Neuronal stem cell (in vitro differentiated cells): Measurements from ENCODE around the gene HTR2B.

Experiments used
- DNase-seq: peaks from one replicate; pipeline ENCODE4 v3.0.0-alpha.2; 2013; ENCODE audit warnings: low spot score
- H2AFZ ChIP-seq: one replicate; pipeline ENCODE4 v1.6.1; 2013; ENCODE audit warnings: mild to moderate bottlenecking, low read length, inconsistent platforms
- H2AK5ac ChIP-seq: 2 replicates; pipeline ENCODE4 v1.6.1; 2013; ENCODE audit warnings: low read depth, mild to moderate bottlenecking, inconsistent platforms, low read length, moderate library complexity, mixed read lengths
- H2BK120ac ChIP-seq: 2 replicates; pipeline ENCODE4 v1.6.1; 2013; ENCODE audit warnings: low read depth, mild to moderate bottlenecking, inconsistent platforms, low read length, moderate library complexity, mixed read lengths
- H2BK12ac ChIP-seq: one replicate; pipeline ENCODE4 v1.6.1; 2013; ENCODE audit warnings: low read length, inconsistent platforms
- H2BK15ac ChIP-seq: 2 replicates; pipeline ENCODE4 v1.6.1; 2013; ENCODE audit warnings: mild to moderate bottlenecking, low read length, inconsistent platforms, mixed read lengths
- H2BK5ac ChIP-seq: one replicate; pipeline ENCODE4 v1.6.1; 2013; ENCODE audit warnings: inconsistent platforms, mild to moderate bottlenecking, low read length, moderate library complexity
- H3K14ac ChIP-seq: one replicate; pipeline ENCODE4 v1.6.1; 2013; ENCODE audit warnings: low read length, inconsistent platforms
- H3K18ac ChIP-seq: 2 replicates; pipeline ENCODE4 v1.6.1; 2013; ENCODE audit warnings: low read length, inconsistent platforms
- H3K23ac ChIP-seq: 2 replicates; pipeline ENCODE4 v1.6.1; 2013; ENCODE audit warnings: low read depth, mild to moderate bottlenecking, mixed read lengths, low read length, inconsistent platforms; ENCODE audit not compliant: poor library complexity
- H3K27ac ChIP-seq: replicated peaks from 3 replicates; pipeline ENCODE4 v1.5.1; 2013; ENCODE audit warnings: low read length, inconsistent platforms
- H3K27me3 ChIP-seq, 3 experiments: 2 replicates each; pipeline ENCODE4 v1.6.1; 2013; ENCODE audit warnings: low read length in 3 of 3, mild to moderate bottlenecking in 2 of 3, inconsistent platforms in 1 of 3, low read depth in 1 of 3, mixed read lengths in 1 of 3, moderate library complexity in 1 of 3; ENCODE audit not compliant: control insufficient read depth in 3 of 3, insufficient read depth in 3 of 3
- H3K36me3 ChIP-seq, 2 donors: replicated peaks in 1 of 2; 2 replicates each; pipeline ENCODE4 v1.6.1; 2013; ENCODE audit warnings: low read length in 2 of 2; ENCODE audit not compliant: control insufficient read depth in 2 of 2, insufficient read depth in 2 of 2
- H3K4ac ChIP-seq: 2 replicates; pipeline ENCODE4 v1.6.1; 2013; ENCODE audit warnings: inconsistent platforms, mild to moderate bottlenecking, low read length, moderate library complexity
- H3K4me1 ChIP-seq, 2 donors: 1 replicate in 1 of 2; 2 replicates in 1 of 2; pipeline ENCODE4 v1.6.1; 2013; ENCODE audit warnings: low read length in 2 of 2, low read depth in 1 of 2; ENCODE audit not compliant: control insufficient read depth in 2 of 2, insufficient read depth in 1 of 2
- H3K4me2 ChIP-seq: one replicate; pipeline ENCODE4 v1.6.1; 2013; ENCODE audit warnings: mild to moderate bottlenecking, low read length, inconsistent platforms; ENCODE audit not compliant: insufficient read depth, poor library complexity, severe bottlenecking
- H3K4me3 ChIP-seq, 2 donors: 2 replicates each; pipeline ENCODE4 v1.5.1; 2013; ENCODE audit warnings: low read length in 2 of 2, mild to moderate bottlenecking in 2 of 2, inconsistent platforms in 1 of 2, moderate library complexity in 1 of 2
- H3K79me1 ChIP-seq: one replicate; pipeline ENCODE4 v1.6.1; 2013; ENCODE audit warnings: low read depth, mild to moderate bottlenecking, inconsistent platforms, low read length, moderate library complexity
- H3K9ac ChIP-seq: one replicate; pipeline ENCODE4 v1.6.1; 2013; ENCODE audit warnings: mild to moderate bottlenecking, low read depth, low read length, inconsistent platforms; ENCODE audit not compliant: poor library complexity
- H3K9me3 ChIP-seq, 2 donors: replicated peaks in 1 of 2; 2 replicates each; pipeline versions ENCODE3 to v1.6.1; 2013; ENCODE audit warnings: low read length in 2 of 2, mild to moderate bottlenecking in 2 of 2, inconsistent platforms in 1 of 2, low read depth in 1 of 2, mixed read lengths in 1 of 2, moderate library complexity in 1 of 2; ENCODE audit not compliant: control insufficient read depth in 2 of 2, insufficient read depth in 1 of 2
- H4K8ac ChIP-seq: one replicate; pipeline ENCODE4 v1.6.1; 2013; ENCODE audit warnings: low read depth, mild to moderate bottlenecking, inconsistent platforms, low read length, moderate library complexity
- H4K91ac ChIP-seq: one replicate; pipeline ENCODE4 v1.6.1; 2013; ENCODE audit warnings: low read length, low read depth, mild to moderate bottlenecking, inconsistent platforms; ENCODE audit not compliant: poor library complexity
- WGBS, 2 donors: extraction: QIAGEN DNeasy Blood & Tissue Kit; methylation state at CpG; one replicate each; pipeline ENCODE4 v1.1.7; 2013; ENCODE audit warnings: missing lambda C conversion rate in 2 of 2, mixed read lengths in 1 of 2; ENCODE audit not compliant: insufficient read length in 2 of 2, insufficient replicate concordance in 1 of 2; ENCODE audit errors: extremely low coverage in 2 of 2; 5-methylcytosine and 5-hydroxymethylcytosine counted together

The HTR2B gene

GRCh38 chr2:231115651-231116050 lies 9.2 kb downstream of the HTR2B start:
- no peak overlapping the region for H2BK120ac ChIP-seq
- no CpG with 5 or more reads among the region's 2 CpGs for WGBS, 2 donors

GRCh38 chr2:231113489-231113888 lies 11.4 kb downstream of the HTR2B start:
- Histone ChIP-seq H4K91ac (no peak overlapping the region), H2BK12ac (no peak overlapping the region), H2AK5ac (no peak overlapping the region), H2BK15ac (no peak overlapping the region), H3K79me1 (no peaks in the 10 kb centered on the region), H3K4me2 (no peak overlapping the region), H3K27me3 (no peaks in the 10 kb centered on the region), H3K36me3 (peaks cover 4 to 62% of the 10 kb centered on the region in 2 donors), H3K27ac (no peak overlapping the region), H2BK120ac (no peak overlapping the region), H3K4me1 (no peaks in the 10 kb centered on the region), H2BK5ac (no peak overlapping the region), H3K9me3 (no peaks in the 10 kb centered on the region), H3K4me3 (no peak overlapping the region), H3K4ac (no peak overlapping the region), H4K8ac (no peak overlapping the region), H3K18ac (no peak overlapping the region), H3K23ac (no peak overlapping the region), H3K9ac (no peak overlapping the region), H3K14ac (no peak overlapping the region), H2AFZ (no peak overlapping the region)
- DNase-seq: no peak
- WGBS, 2 donors: no CpG with 5 or more reads among the region's 5 CpGs

More at GRCh38 chr2:231115651-231116050, 9.2 kb downstream of the HTR2B start:
- Histone ChIP-seq H3K14ac (no peak overlapping the region), H3K4me1 (no peaks in the 10 kb centered on the region), H3K4ac (no peak overlapping the region), H3K4me2 (no peak overlapping the region), H3K36me3 (peaks cover 2 to 45% of the 10 kb centered on the region in 2 donors), H4K8ac (no peak overlapping the region), H3K27ac (no peak overlapping the region), H3K23ac (no peak overlapping the region), H2BK5ac (no peak overlapping the region), H3K27me3 (no peaks in the 10 kb centered on the region), H2AFZ (no peak overlapping the region), H3K4me3 (no peak overlapping the region), H2AK5ac (no peak overlapping the region), H2BK15ac (no peak overlapping the region), H3K18ac (no peak overlapping the region), H3K9me3 (no peaks in the 10 kb centered on the region), H3K9ac (no peak overlapping the region), H3K79me1 (no peaks in the 10 kb centered on the region), H2BK12ac (no peak overlapping the region), H4K91ac (no peak overlapping the region)
- no peak for DNase-seq

- H3K4ac ChIP-seq: no peak overlapping the region
- H2BK5ac ChIP-seq: no peak overlapping the region
- H3K14ac ChIP-seq: no peak overlapping the region
- no peak overlapping the region for H2BK15ac ChIP-seq
- H3K27me3 ChIP-seq: no peaks in the 10 kb centered on the region
- H4K8ac ChIP-seq: no peak overlapping the region
- H3K4me3 ChIP-seq: no peak overlapping the region
- no peak for DNase-seq
- peaks cover 4 to 76% of the 10 kb centered on the region in 2 donors for H3K36me3 ChIP-seq
- no peaks in the 10 kb centered on the region for H3K9me3 ChIP-seq
- no peaks in the 10 kb centered on the region for H3K4me1 ChIP-seq
- H4K91ac ChIP-seq: no peak overlapping the region
- no CpG with 5 or more reads among the region's 1 CpG for WGBS, 2 donors
- no peak overlapping the region for H2AFZ ChIP-seq
- no peak overlapping the region for H3K23ac ChIP-seq
- H3K18ac ChIP-seq: no peak overlapping the region
- no peak overlapping the region for H2BK12ac ChIP-seq
- H3K79me1 ChIP-seq: no peaks in the 10 kb centered on the region
- H3K4me2 ChIP-seq: no peak overlapping the region
- H3K9ac ChIP-seq: no peak overlapping the region
- no peak overlapping the region for H2BK120ac ChIP-seq
- H2AK5ac ChIP-seq: no peak overlapping the region
- no peak overlapping the region for H3K27ac ChIP-seq
These were observed 12.9 kb downstream of the HTR2B start for GRCh38 chr2:231111987-231112386.

- Histone ChIP-seq H3K4me1 (no peaks in the 10 kb centered on the region), H4K8ac (no peak overlapping the region), H3K14ac (no peak overlapping the region), H2BK15ac (no peak overlapping the region), H3K79me1 (no peaks in the 10 kb centered on the region), H4K91ac (no peak overlapping the region), H3K27me3 (no peaks in the 10 kb centered on the region), H3K18ac (no peak overlapping the region), H3K4ac (no peak overlapping the region), H3K4me2 (no peak overlapping the region), H3K27ac (no peak overlapping the region), H2AFZ (no peak overlapping the region), H3K9ac (no peak overlapping the region), H2BK5ac (no peak overlapping the region), H3K36me3 (peaks cover 4 to 84% of the 10 kb centered on the region in 2 donors), H2BK120ac (no peak overlapping the region), H3K4me3 (no peak overlapping the region), H2BK12ac (no peak overlapping the region), H2AK5ac (no peak overlapping the region), H3K23ac (no peak overlapping the region), H3K9me3 (no peaks in the 10 kb centered on the region)
- no peak for DNase-seq
- WGBS, 2 donors: no CpG with 5 or more reads among the region's 1 CpG
These were observed 14.3 kb downstream of the HTR2B start for GRCh38 chr2:231110551-231110950.
